Mesendoderm (in vitro differentiated cells): ENCODE data around the gene BICDL2.
A peak's percentile ranks its signal among the peaks of the same experiment; 100 is the strongest.

Source experiments
- DNase-seq: peaks from one replicate; pipeline ENCODE4 v3.0.0; 2013
- H2AK5ac ChIP-seq: 2 replicates; pipeline ENCODE4 v1.6.1; 2013; ENCODE audit warnings: low read length, inconsistent platforms
- H2BK120ac ChIP-seq: 2 replicates; pipeline ENCODE4 v1.6.1; 2013; ENCODE audit warnings: low read depth, mild to moderate bottlenecking, low read length, moderate library complexity, mixed read lengths
- H2BK15ac ChIP-seq: replicated peaks from 2 replicates; pipeline ENCODE4 v1.6.1; 2013; ENCODE audit warnings: low read depth, mild to moderate bottlenecking, moderate library complexity
- H2BK5ac ChIP-seq: 2 replicates; pipeline ENCODE4 v1.6.1; 2013; ENCODE audit warnings: low read length, inconsistent platforms
- H3K18ac ChIP-seq: 2 replicates; pipeline ENCODE4 v1.6.1; 2013; ENCODE audit warnings: mild to moderate bottlenecking, low read length, mixed read lengths
- H3K23ac ChIP-seq: one replicate; pipeline ENCODE4 v1.6.1; 2013; ENCODE audit warnings: low read length
- H3K27ac ChIP-seq: 2 replicates; pipeline ENCODE4 v1.5.1; 2013; ENCODE audit warnings: low read depth, mild to moderate bottlenecking, inconsistent platforms, low read length, moderate library complexity
- H3K27me3 ChIP-seq: 2 replicates; pipeline ENCODE4 v1.6.1; 2013; ENCODE audit warnings: low read length, control low read depth, mild to moderate bottlenecking, inconsistent platforms; ENCODE audit not compliant: insufficient read depth, poor library complexity
- H3K36me3 ChIP-seq: 2 replicates; pipeline ENCODE4 v1.6.1; 2013; ENCODE audit warnings: low read length, inconsistent platforms; ENCODE audit not compliant: control insufficient read depth, insufficient read depth
- H3K4ac ChIP-seq: one replicate; pipeline ENCODE4 v1.6.1; 2013; ENCODE audit warnings: low read depth, mild to moderate bottlenecking, low read length, moderate library complexity
- H3K4me1 ChIP-seq: 2 replicates; pipeline ENCODE4 v1.6.1; 2013; ENCODE audit warnings: low read depth, low read length, inconsistent platforms; ENCODE audit not compliant: control insufficient read depth
- H3K4me2 ChIP-seq: 2 replicates; pipeline ENCODE4 v1.6.1; 2013; ENCODE audit warnings: low read length
- H3K4me3 ChIP-seq: 2 replicates; pipeline ENCODE4 v1.5.1; 2013; ENCODE audit warnings: mild to moderate bottlenecking, low read length
- H3K56ac ChIP-seq: one replicate; pipeline ENCODE4 v1.6.1; 2013; ENCODE audit warnings: low read length
- H3K79me1 ChIP-seq: 2 replicates; pipeline ENCODE4 v1.6.1; 2013; ENCODE audit warnings: low read length, inconsistent platforms
- H3K79me2 ChIP-seq: 2 replicates; pipeline ENCODE4 v1.6.1; 2013; ENCODE audit warnings: mild to moderate bottlenecking, low read length; ENCODE audit not compliant: control insufficient read depth, insufficient read depth
- H3K9ac ChIP-seq: 2 replicates; pipeline ENCODE4 v1.6.1; 2013; ENCODE audit warnings: low read length, inconsistent platforms
- H4K5ac ChIP-seq: one replicate; pipeline ENCODE4 v1.6.1; 2013; ENCODE audit warnings: low read length
- H4K8ac ChIP-seq: one replicate; pipeline ENCODE4 v1.6.1; 2013; ENCODE audit warnings: low read depth, mild to moderate bottlenecking, control low read depth, low read length, moderate library complexity
- WGBS: extraction: QIAGEN DNeasy Blood & Tissue Kit; methylation state at CpG from one replicate; pipeline ENCODE4 v1.1.7; 2013; ENCODE audit warnings: low lambda C conversion rate, missing lambda C conversion rate; ENCODE audit not compliant: insufficient coverage; ENCODE audit errors: extremely low coverage; 5-methylcytosine and 5-hydroxymethylcytosine counted together

BICDL2 gene

DNA sequence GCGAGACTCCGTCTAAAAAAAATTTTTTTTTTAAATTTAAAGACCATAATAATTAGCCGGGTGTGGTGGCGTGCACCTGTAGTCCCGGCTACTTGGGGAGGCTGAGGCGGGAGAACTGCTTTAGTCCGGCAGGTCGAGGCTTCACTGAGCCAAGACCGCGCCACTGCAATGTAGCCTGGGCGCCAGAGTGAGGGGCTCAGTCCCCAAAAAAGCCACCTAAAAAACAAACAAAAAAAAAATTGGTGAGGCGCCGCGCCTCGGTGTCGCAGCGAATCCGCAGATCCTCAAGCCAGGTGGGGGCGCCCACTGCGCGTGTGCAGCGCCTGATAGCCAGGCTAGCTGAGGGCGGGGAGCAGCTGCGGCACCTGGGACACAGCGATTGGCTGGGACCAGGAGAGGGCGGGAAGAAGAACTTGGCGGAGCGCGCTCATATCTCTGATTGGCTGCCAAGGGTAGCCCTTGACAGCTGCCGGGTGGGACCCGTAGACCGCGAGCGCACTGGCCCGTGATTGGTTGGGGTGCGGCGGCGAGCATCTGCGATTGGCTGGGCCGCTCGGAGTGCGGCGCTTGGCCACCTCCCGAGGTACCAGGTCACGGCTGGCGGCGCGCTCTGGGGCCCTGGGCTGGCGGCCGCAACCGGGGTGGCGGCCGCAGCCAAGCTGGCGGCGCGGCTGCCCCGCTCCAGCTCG is 33.0 kb downstream of the BICDL2 start:
- Histone ChIP-seq H3K56ac (peak overlapping the region; percentile 25), H3K79me2 (no peaks in the 10 kb centered on the region), H2BK120ac (no peak overlapping the region), H3K4me3 (no peak overlapping the region), H3K4ac (no peak overlapping the region), H3K4me1 (peaks cover 22% of the 10 kb centered on the region), H3K27me3 (no peaks in the 10 kb centered on the region), H3K36me3 (no peaks in the 10 kb centered on the region), H3K79me1 (no peaks in the 10 kb centered on the region), H3K4me2 (no peak overlapping the region), H2BK5ac (no peak overlapping the region), H3K27ac (no peak overlapping the region), H2BK15ac (no peak overlapping the region), H4K8ac (no peak overlapping the region), H4K5ac (no peak overlapping the region), H3K18ac (no peak overlapping the region), H3K23ac (no peak overlapping the region), H2AK5ac (no peak overlapping the region), H3K9ac (no peak overlapping the region)
- WGBS, result no CpG with 5 or more reads among the region's 58 CpGs
- DNase-seq, result peak; percentile 100

DNA sequence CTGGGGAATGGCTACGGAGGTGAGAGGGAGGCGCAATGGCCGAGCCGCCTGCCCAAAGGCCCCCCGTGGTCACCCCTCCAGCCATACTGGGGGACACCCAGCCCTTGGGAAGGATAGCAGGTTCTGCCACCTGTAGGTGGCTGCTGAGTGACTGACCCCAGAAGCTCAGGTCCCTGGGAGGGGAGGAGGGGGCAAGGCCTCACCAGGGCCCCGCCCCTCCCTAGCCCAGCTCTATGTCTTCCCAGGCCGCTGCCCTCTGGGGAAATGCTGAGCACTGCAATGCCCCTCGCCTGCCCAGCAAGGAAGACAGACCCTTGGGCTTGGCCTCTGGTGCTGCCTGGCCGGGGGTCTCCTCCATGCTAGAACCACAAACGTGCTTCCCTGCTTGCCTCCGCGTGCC is 35.4 kb downstream of the BICDL2 start:
- Histone ChIP-seq H3K4ac (no peak overlapping the region), H3K27me3 (no peaks in the 10 kb centered on the region)
- peak; percentile 56 for DNase-seq

GRCh38 chr16:3000540-3000939 is 36.2 kb downstream of the BICDL2 start:
- Histone ChIP-seq H4K8ac (no peak overlapping the region), H2BK5ac (no peak overlapping the region), H4K5ac (no peak overlapping the region), H3K56ac (no peak overlapping the region), H3K4ac (no peak overlapping the region), H3K4me1 (no peaks in the 10 kb centered on the region), H2BK120ac (no peak overlapping the region), H3K79me1 (no peaks in the 10 kb centered on the region), H3K27ac (no peak overlapping the region), H2BK15ac (no peak overlapping the region), H3K23ac (no peak overlapping the region), H3K27me3 (no peaks in the 10 kb centered on the region), H3K79me2 (no peaks in the 10 kb centered on the region), H3K18ac (no peak overlapping the region), H3K4me2 (no peak overlapping the region), H3K9ac (no peak overlapping the region), H2AK5ac (no peak overlapping the region), H3K4me3 (no peak overlapping the region), H3K36me3 (no peaks in the 10 kb centered on the region)
- no peak for DNase-seq
- no CpG with 5 or more reads among the region's 4 CpGs for WGBS

More for the DNA sequence above, 35.4 kb downstream of the BICDL2 start:
- Histone ChIP-seq H3K56ac (peak overlapping the region; percentile 44), H3K23ac (no peak overlapping the region), H3K9ac (no peak overlapping the region), H4K5ac (no peak overlapping the region), H2AK5ac (no peak overlapping the region), H2BK15ac (no peak overlapping the region), H3K27ac (no peak overlapping the region), H3K4me1 (peaks cover 3% of the 10 kb centered on the region), H2BK120ac (no peak overlapping the region), H3K79me1 (no peaks in the 10 kb centered on the region), H4K8ac (no peak overlapping the region), H3K4me3 (no peak overlapping the region), H3K79me2 (no peaks in the 10 kb centered on the region), H3K4me2 (no peak overlapping the region), H2BK5ac (no peak overlapping the region), H3K36me3 (no peaks in the 10 kb centered on the region), H3K18ac (no peak overlapping the region)
- no CpG with 5 or more reads among the region's 12 CpGs for WGBS

GRCh38 chr16:2999929-3000328 is 36.8 kb downstream of the BICDL2 start:
- no peak overlapping the region for H2AK5ac ChIP-seq
- no peak overlapping the region for H2BK15ac ChIP-seq
- no peak overlapping the region for H2BK5ac ChIP-seq
- H3K18ac ChIP-seq, result no peak overlapping the region
- no peak overlapping the region for H3K4me2 ChIP-seq
- no peak overlapping the region for H3K27ac ChIP-seq
- H3K4me3 ChIP-seq, result no peak overlapping the region
- H3K4me1 ChIP-seq, result no peaks in the 10 kb centered on the region
- no peak overlapping the region for H3K23ac ChIP-seq
- H3K36me3 ChIP-seq, result no peaks in the 10 kb centered on the region
- no peak for DNase-seq
- H4K8ac ChIP-seq, result no peak overlapping the region
- no peak overlapping the region for H3K9ac ChIP-seq
- no peak overlapping the region for H2BK120ac ChIP-seq
- no peaks in the 10 kb centered on the region for H3K79me2 ChIP-seq
- H4K5ac ChIP-seq, result no peak overlapping the region
- H3K79me1 ChIP-seq, result no peaks in the 10 kb centered on the region
- no peak overlapping the region for H3K56ac ChIP-seq
- no CpG with 5 or more reads among the region's 6 CpGs for WGBS
- no peak overlapping the region for H3K4ac ChIP-seq
- H3K27me3 ChIP-seq, result no peaks in the 10 kb centered on the region

DNA sequence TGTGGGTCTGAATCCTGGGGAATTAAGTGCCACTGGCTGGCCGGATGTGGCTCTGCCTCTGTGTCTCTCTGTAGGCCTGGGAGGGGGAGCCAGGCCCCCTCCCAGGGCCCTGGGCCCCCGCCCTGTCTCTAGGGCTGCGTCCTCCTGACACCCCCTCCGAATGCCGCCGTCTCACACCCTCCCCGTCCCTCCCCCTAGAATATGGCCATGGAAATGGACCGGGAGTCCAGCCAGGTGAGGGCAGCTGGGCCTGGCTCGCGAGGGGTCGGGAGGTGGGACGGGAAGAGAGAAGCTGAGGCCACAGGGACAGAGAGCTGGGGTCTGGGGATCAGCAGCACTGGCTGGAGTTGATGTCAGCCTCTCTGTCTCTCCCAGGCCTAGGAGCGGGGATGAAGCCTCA is 40.4 kb downstream of the BICDL2 start:
- no peaks in the 10 kb centered on the region for H3K79me1 ChIP-seq
- no peak overlapping the region for H3K4me2 ChIP-seq
- H2BK5ac ChIP-seq, result no peak overlapping the region
- no peak overlapping the region for H3K23ac ChIP-seq
- H2AK5ac ChIP-seq, result no peak overlapping the region
- no peak overlapping the region for H3K4me3 ChIP-seq
- H2BK120ac ChIP-seq, result no peak overlapping the region
- no peaks in the 10 kb centered on the region for H3K4me1 ChIP-seq
- no peak overlapping the region for H3K9ac ChIP-seq
- H3K36me3 ChIP-seq, result no peaks in the 10 kb centered on the region
- DNase-seq, result no peak
- no peak overlapping the region for H4K8ac ChIP-seq
- H3K27me3 ChIP-seq, result no peaks in the 10 kb centered on the region
- no peak overlapping the region for H3K18ac ChIP-seq
- peak overlapping the region; percentile 25 for H3K56ac ChIP-seq
- H3K79me2 ChIP-seq, result no peaks in the 10 kb centered on the region
- no CpG with 5 or more reads among the region's 13 CpGs for WGBS
- no peak overlapping the region for H4K5ac ChIP-seq
- H3K4ac ChIP-seq, result no peak overlapping the region
- H2BK15ac ChIP-seq, result no peak overlapping the region
- H3K27ac ChIP-seq, result no peak overlapping the region
